Measurements from ENCODE around the gene KERA.
"Not testable (repeated sequence)": the region's sequence is repeated elsewhere in the genome, so short reads cannot be mapped to it uniquely, and the experiment has no call there.

The KERA gene, protein sequence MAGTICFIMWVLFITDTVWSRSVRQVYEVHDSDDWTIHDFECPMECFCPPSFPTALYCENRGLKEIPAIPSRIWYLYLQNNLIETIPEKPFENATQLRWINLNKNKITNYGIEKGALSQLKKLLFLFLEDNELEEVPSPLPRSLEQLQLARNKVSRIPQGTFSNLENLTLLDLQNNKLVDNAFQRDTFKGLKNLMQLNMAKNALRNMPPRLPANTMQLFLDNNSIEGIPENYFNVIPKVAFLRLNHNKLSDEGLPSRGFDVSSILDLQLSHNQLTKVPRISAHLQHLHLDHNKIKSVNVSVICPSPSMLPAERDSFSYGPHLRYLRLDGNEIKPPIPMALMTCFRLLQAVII

DNA sequence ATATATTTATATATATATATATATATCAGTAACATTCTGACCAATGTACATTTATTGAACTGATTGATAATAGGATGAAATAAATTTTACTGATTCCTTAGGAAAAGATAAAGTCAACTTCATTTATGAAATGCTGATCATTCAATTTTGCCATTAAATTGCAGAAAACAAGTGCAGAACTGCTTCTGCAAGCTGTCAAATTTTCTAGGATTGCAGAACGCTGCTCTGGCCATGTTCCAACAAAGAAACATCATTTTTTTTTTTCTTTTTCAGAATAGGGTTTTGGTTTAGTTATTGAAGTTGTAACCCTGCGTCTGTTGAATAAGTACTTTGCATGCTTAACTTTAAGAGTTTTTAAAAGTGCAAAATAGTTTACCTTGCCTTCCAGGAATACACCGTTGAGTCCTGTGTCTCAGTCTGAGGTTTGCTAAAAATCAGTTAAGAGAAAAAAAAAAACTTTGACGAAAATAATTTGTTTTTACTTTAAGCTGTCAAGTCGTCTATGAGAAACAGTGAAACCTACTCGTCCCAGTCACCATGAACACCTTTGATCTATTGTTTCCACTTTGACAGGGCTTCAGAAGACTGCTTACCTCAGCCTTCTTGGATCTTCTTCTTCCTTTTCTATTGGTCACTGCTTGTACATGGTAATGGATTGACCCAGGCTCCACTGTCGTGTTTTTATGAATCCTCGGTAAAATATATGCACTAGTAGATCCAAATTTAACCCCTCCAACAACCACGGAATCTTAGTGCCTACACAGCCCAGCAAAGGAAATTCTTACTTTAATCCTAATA lies at the start of gene KERA:
TSS of gene KERA (minus strand) at position 657 of the 798 bp plus-strand sequence. CDS start 1,743 bp downstream, outside the sequence.
- DNase-seq (ENCODE audit: low spot score), result no peak

DNA sequence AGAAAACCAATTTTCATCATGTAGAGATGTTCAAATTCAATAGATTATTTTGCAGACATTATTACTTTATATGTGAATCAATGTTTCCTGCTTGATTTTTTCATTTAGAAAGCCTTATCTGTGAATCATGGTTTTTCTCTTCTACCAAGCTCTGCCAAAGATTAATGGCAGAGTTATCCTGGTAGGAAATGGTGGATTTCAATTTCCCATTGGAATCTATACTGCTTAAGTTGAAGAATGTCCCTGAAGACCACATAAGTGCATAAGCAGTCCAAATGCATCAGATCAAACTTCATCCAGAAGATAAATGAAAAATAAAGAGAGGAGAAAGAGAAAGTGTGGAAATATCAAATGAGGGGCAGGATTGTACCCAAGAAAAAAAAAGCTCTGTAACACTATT lies 48.5 kb upstream of the KERA start:
- DNase-seq (ENCODE audit: low spot score), result no peak

DNA sequence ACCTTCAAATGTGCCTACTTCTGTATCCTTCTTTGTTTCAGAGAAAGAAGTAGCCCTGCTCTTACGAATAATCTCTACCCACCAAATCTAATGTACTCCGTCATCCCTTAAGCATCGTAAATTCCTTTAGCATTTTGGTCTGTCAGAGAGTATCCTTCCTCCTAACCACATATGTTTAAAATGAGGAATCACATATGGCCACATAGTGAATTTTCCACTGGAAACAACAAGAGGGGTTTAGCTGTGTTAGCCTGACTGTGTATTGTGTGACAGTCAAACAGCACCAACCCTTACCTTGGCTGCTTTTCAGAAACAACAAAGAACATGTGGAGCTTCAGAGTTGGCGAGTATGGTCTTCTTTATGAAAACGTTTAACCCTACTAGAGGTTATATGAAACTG lies 48.0 kb upstream of the KERA start:
- DNase-seq (ENCODE audit: low spot score), result no peak

DNA sequence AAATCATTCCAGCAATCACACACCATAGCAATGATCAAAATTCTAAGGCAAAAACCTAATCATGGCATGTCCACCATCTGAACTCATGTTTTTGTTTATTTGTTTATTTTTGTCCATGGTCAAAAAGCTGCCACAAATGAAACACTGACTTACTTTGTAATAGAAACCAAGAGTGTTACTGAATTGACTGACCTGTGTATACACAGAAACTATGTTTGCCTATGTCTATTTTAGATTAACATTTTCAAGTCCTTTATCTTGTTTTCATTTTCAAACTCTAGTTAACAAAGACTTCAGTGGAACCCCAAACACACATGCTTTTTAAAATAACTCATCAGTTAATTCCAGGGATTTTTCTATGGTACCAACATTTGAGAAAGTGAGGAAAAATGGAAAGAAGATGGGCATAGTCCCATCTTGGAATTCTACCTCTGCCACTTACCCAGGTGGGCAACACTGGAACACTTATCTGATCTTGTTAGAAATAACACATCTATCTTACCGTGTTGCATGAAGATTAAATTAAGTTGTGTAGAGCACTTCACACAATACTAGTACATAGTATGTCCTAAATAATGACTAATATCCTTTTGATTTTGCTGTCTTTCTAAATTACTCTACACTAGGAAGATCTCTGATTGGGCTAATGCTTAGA lies 47.1 kb upstream of the KERA start:
- no peak for DNase-seq (ENCODE audit: low spot score)

DNA sequence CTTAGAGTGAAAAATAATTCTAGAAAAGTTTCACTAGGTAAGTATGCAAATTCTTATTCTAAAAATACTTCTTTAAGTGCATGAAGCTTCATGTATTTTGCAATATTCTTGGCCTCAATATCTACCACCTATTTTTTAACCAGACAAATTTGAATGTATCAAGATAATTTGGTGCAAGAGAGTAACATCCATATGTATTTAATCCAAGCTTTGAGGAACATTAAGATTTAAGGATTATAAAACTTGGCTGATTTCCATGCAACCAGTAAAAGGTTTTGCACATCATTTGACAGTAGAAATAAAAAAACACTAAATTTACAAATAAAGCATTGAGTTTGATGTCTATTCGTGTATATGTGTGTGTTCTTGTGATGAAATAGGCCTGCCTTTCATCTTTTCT lies 45.8 kb upstream of the KERA start:
- no peak for DNase-seq (ENCODE audit: low spot score)

DNA sequence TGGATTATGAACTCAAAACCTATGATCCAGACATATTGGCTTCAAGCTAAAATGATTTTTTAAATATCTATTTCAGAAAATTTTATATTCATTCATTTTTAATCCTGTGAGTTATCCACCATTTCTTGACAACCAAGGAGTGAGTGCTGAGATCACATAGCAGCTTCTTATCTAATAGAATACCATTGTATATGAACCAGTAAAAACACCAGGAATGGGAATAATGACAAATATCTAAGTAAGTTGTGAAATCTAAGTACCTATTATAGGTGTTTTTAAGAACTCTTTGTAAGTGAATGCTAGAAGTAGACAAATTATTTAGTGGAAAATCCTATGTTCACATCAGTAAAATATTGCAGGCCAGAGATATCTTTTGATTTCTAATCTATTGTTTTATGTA lies 45.3 kb upstream of the KERA start:
- DNase-seq (ENCODE audit: low spot score), result no peak

DNA sequence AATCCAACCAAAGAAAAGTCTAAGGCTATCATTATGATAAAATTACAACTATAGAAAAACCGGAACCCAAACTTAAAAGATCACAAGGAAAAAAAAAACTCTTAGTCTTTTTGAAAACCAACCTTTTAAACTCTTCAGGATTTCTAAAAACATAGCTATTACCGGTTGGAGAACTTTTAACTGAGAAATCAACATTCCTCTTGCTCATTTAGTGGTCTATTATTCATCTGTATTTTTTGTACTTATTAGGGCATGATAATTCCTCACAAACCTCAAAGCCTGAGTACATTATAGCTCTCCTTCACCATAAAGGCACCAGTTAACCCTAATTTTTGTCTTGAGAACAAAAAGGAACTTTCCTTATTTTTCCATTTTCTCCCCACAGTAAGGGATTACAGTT lies 43.1 kb upstream of the KERA start:
- no peak for DNase-seq (ENCODE audit: low spot score)

DNA sequence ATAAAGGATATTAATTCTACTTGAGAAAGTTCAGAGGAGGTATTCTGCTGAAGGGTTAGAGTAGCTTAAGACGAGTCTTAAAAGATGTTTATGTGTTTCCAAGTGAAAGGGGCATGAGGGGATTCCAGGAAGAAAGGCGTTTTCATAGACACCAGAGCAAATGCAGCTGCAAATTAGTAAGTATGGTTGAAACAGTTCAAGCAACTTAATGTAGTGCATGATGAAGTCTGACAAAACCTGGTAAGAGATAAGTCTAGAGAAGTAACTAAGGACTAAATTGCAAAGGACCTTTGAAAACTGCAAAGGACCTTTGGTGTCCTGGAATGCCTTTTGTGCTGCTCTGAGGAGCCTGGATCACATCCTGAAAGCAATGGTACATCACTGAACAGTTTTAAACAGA lies 42.0 kb upstream of the KERA start:
- no peak for DNase-seq (ENCODE audit: low spot score)

DNA sequence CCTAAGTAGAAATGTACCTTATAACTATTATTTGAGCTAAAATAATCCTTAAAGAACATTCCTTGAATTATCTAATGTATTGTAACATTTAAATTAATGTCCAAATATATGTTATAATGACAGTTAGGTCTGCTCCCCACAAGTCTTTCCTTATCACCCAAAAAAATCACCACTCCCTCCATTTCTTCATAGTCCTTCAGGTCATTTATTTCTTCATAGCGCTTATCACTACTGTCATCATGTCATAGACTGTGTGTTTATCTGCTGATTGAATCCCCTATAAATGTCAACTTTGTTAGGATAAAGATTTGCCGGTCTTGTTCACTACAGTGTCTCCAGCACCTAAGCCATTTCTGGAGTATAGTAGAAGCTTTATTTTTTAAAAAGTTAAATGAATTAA lies 41.5 kb upstream of the KERA start:
- DNase-seq (ENCODE audit: low spot score), result no peak

DNA sequence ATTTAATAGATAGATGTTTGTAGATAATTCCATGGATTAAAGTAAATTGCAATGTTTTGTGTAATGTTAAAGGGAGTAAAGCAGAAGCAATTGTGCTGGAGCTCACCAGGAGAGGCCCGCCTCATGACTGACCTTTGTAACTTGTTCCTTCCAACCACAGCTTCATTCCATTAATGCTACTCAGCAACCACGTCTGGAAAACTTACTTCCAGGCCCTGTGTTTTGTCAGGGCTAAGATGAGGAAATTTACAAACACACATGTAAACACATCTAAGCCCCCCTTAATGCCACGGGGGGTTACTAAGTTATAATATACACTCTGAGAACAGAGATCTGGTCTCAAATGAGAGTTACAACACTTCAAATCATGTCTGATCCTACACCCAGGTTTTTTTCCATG lies 41.1 kb upstream of the KERA start:
- no peak for DNase-seq (ENCODE audit: low spot score)

DNA sequence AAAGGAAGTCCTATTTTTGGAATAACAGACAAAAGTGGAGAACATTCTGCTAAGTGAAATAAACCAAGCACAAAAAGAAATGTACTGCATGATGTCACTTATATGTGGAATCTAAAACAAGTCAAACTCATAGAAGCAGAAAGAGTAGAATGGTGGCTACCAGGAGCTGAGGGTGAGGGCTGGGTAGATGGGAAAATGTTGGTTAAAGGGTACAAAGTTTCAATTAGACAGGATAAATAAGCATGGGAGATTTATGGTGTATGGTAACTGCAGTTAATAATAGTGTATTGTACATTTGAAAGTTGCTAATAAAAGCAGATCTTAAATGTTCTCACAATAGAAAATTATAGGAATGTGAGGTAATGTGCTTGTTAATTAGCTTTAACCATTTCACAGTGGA lies 40.6 kb upstream of the KERA start:
- DNase-seq (ENCODE audit: low spot score), result no peak

DNA sequence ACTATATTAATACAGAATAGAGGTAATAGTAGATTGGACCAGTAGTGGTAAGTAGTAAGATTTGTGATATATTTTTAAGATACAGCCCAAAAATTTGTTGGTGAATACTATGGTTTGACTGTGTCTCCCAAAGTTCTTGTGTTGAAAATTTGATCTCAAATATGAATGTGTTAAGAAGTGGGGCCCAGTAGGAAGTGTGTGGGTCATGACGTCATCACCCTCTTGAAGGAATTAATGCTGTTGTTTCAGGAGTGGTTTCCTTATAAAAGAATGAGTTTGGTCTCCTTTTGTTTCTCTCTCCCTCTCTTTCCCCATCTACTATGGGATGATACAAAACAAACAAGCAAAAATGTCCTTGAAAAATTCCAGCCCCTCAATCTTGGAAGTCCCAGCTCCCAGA lies 37.1 kb upstream of the KERA start:
- DNase-seq (ENCODE audit: low spot score), result no peak

DNA sequence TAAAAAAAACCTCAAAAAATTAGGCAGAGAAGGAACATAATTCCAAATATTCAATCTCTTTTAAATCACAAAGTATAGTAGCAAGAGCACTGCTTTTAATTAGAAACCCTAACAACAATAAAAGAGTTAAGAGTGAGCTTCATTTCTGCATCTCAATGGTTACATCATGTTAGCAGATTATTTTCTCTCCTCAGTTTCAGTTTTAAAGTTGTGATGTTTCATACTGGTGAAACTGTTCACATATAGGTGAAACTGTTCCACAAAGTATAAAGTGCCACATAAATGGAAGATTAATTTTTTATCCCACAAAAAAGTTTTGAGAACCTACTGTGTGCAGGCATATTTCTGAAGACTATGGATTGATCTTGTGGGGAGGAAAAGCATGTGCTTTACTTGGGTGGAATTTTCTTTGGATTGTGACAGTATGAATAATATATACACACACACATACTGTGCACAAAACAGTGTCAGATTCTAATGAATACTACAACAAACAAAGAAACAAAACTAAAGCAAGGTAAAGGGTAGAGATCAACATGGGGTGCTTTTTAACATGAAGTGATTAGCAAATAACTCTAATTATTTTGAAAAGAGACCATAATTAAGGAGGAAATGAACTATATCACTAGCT lies 36.3 kb upstream of the KERA start:
- DNase-seq (ENCODE audit: low spot score), result no peak

DNA sequence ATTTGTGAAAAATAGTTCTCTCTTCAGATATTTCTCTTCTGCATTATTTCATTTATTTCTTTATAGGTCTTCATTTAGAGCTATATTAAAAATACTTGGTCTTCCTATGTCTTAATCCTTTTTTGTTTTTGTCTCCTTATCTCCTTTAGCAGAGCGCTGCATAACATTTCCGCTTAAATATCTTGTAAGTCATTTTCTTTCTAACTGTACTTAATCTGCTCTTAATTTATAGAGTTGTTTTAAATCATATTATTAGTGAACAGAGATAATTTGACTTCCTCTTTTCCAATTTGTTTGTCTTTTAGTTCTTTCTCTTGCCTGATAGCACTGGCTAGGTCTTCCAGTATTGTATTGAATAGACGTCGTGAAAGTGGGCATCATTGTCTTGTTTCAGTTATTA lies 35.5 kb upstream of the KERA start:
- DNase-seq (ENCODE audit: low spot score), result no peak

DNA sequence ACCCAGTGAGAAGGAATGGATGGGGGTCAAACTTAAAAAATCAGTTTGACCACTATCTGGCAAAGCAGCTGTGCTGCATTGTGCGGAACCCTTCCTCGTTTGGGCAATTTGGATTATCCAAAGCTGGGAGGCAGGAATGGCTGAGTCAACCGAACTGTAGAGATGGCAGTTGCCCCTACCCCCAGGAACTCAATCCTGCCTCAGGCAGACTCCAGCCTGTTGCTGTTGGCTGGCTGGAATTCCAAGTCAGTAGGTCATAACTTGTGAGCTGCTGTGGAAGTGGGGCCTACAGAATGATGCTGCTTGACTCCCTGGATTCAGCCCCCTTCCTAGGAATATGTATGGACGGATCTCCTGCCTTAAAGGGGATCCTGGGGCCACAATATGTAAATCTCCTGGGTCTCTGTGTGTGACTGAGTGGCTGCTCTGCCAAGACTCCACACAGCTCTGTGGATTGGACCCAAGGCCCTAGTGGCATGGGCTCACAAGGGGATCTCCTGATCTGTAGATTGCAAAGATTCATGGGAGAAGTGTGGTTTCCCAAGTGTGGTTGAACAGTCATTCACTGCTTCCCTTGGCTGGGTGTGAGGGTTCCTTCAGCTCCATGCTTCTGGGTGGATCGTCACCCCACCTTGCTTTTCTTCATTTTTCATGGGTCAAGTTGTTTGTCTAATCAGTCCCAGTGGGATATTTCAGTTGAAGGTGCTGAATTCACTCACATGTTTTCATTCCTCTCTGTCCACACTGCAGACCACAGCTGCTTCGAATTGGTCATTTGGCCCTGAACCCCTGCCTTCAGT lies 34.3 kb upstream of the KERA start:
- no peak for DNase-seq (ENCODE audit: low spot score)

DNA sequence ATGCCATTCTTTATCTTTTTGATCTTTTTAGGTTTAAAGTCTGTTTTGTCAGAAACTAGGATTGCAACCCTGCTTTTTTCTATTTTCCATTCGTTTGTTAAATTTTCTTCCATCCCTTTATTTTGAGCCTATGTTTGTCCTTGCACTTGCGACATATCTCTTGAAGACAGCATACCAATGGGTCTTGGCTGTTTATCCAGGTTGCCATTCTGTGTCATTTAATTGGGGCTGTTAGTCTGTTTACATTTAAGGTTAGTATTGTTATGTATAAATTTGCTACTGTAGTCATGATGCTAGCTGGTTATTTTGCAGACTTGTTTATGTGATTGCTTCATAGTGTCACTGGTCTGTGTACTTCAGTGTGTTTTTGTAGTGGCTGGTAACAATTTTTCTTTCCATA lies 32.1 kb upstream of the KERA start:
- DNase-seq (ENCODE audit: low spot score), result not testable (repeated sequence)

DNA sequence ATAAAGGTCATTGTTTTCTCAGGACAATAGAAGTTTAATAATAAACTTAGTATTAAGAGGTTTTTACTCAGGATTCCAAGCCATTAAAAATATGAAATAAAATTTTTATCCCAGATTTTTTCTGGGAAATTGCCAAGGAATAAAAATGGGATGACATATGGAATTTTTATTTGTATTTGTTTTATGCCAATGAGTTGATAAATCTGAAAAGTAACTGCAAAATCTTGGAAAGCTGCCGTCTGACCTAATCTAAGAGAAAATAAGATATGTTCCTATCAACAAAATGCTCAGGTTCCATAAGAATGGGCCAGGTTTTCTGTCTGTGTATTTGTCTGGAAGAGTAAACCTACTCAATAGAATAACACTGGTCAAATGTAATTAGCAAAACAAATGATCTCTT lies 22.2 kb upstream of the KERA start:
- DNase-seq (ENCODE audit: low spot score), result no peak

DNA sequence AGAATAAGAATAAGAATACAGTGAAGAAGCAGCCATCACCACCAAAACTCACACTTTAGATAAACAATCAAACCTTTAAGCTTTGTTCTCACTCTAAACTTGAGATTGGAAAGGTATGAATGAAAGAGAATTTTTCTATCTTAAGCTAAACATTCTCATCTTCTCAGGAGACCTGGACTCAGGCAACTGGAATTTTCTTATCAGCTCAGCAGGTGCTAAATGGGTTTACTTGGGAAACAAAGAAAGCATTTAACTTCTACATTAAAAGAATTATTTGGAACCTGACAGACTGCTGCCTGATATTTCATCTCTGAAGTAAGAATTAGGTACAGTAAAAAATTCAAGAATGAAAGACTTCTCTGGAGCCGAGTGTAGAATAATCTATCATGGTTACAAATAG lies 20.7 kb upstream of the KERA start:
- no peak for DNase-seq (ENCODE audit: low spot score)

DNA sequence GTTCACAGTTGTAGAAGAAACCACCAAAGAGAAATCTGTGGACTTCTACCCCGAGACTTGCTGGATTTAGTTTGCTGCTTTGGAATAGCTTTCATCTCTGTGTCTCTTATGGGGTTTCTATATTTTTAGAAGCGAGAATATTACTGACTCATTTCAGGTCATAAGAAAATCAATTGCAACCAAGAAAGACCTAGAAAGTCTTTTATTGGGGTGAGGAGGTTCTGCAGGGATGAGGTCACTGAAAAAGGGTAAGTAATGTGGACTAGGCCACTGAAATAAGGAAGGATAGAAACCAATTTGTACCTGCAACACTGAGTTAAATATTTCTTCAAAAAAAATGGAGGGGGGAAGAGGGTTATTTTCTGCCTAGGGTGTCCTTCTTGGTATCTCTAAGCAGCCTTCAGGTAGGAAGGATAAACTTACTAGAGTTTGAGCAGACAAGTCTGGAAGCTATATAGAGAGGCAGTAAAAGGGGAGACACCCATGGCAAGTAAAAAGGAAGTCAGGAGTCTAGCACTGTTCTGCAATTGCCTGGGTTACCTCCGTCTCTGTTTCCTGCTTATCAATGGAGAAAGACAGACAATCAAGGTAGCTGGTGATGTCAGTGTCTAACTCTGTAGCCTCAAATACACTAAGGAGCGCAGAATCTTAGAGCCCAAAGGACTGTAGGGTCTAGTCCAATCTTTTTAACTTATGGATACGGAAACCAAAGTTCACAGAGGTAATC lies 19.6 kb upstream of the KERA start:
- DNase-seq (ENCODE audit: low spot score), result no peak

DNA sequence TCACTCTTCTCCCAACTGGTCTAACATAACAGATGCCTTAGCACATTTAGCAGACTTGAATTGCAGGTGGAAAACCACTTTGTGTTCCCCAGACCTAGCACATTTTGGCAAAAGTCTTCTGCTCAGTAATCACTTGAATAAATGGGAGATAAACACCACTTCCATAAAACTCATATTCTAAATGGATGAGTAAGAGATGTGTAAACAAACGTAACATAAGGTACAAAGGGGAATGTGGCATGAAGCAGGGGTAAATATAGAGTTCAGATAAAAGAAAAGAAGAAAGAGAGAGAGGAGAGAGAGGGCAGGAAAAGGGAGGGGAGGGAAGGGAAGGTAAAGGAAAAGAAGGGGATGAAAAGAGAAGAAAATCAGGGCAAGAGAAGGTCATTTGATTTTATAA lies 17.0 kb upstream of the KERA start:
- no peak for DNase-seq (ENCODE audit: low spot score)

DNA sequence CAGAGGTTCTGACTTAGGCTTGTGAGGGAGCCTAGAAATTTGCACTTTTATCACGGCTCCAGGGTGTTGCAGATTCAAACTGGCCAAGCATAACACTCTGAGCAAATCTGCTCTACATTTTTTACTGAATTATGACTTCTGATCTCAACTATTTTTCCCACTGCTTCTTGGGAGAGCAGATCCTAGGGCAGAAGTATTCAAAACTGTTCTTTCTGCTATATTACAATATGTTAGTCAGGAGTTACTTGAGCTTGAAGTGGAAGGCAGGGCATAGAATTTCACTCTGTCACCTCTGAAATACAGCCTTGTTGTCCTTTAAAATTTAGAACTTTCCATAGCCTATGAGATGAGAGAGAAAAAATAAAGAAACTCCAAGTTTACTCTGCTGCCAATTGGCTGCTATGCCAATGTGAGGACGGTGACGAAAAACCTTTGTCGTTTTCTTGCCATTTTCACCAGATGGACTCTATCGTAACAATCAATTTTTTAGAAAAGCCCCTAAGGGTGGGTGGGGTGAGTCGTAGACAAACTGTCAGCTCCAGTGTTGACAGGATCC lies 16.4 kb upstream of the KERA start:
- no peak for DNase-seq (ENCODE audit: low spot score)
